H1 (cell line): Measurements from ENCODE around the gene MYO5B. TPM values are rescaled to one million over a fixed set of nuclear protein-coding genes. Genes with fewer than 3 reads are reported as not detected.

Source experiments
- CTCF ChIA-PET: fragments of 300-600 bp; sonication (Branson Sonifier 250); formaldehyde crosslinking; loops from one replicate; lab custom pipeline; 2021; ENCODE audit not compliant: partially characterized antibody; lab: Charles Lee
- POLR2A ChIA-PET: fragments of 300-600 bp; sonication (Branson Sonifier 250); formaldehyde crosslinking; loops from one replicate; lab custom pipeline; 2021; ENCODE audit warnings: inconsistent platforms; ENCODE audit not compliant: partially characterized antibody; lab: Charles Lee
- DNase-seq, 2 experiments: peaks; one replicate each; pipeline versions ENCODE4 v3.0.0 to v3.0.0-alpha.2; 2010 to 2022; ENCODE audit warnings: low spot score in 2 of 2, low read depth in 1 of 2, mixed read lengths in 1 of 2
- FAIRE-seq: peaks from 2 replicates; lab custom pipeline; 2011; peaks lifted over from hg19 to GRCh38; lab: Jason Lieb, UNC
- H2AFZ ChIP-seq: 2 replicates; pipeline ENCODE4 v1.8.1; 2012; ENCODE audit warnings: low read length, inconsistent platforms
- H2AK5ac ChIP-seq: 2 replicates; pipeline ENCODE4 v1.6.1; 2013; ENCODE audit warnings: low read depth, low read length
- H2BK120ac ChIP-seq: replicated peaks from 2 replicates; pipeline ENCODE3; 2013; ENCODE audit warnings: low read depth, low read length, inconsistent platforms
- H2BK12ac ChIP-seq: 2 replicates; pipeline ENCODE4 v1.6.1; 2013; ENCODE audit warnings: low read depth, low read length
- H2BK15ac ChIP-seq: 2 replicates; pipeline ENCODE4 v1.6.1; 2013; ENCODE audit warnings: low read length
- H2BK20ac ChIP-seq: 2 replicates; pipeline ENCODE4 v1.6.1; 2013; ENCODE audit warnings: low read length
- H2BK5ac ChIP-seq: 2 replicates; pipeline ENCODE4 v1.6.1; 2013; ENCODE audit warnings: low read depth, low read length
- H3K14ac ChIP-seq: 2 replicates; pipeline ENCODE4 v1.6.1; 2013; ENCODE audit warnings: inconsistent platforms; ENCODE audit not compliant: insufficient read length
- H3K18ac ChIP-seq: 2 replicates; pipeline ENCODE4 v1.6.1; 2013; ENCODE audit warnings: low read length; ENCODE audit errors: extremely low read depth
- H3K23ac ChIP-seq: 2 replicates; pipeline ENCODE4 v1.6.1; 2013; ENCODE audit warnings: inconsistent platforms; ENCODE audit not compliant: insufficient read length
- H3K23me2 ChIP-seq: 2 replicates; pipeline ENCODE4 v1.6.1; 2013; ENCODE audit warnings: low read depth, low read length
- H3K27ac ChIP-seq: 2 replicates; pipeline ENCODE4 v1.6.1; 2011; ENCODE audit warnings: low read depth, low read length, inconsistent platforms
- H3K27me3 ChIP-seq, 4 experiments: replicated peaks in 1 of 4; 1 replicate in 1 of 4; 2 replicates in 3 of 4; pipeline versions ENCODE4 v1.6.1 to v1.8.1; 2011 to 2013; ENCODE audit warnings: low read length in 3 of 4, mild to moderate bottlenecking in 3 of 4, inconsistent platforms in 2 of 4, mixed read lengths in 2 of 4, moderate library complexity in 1 of 4; ENCODE audit not compliant: control insufficient read depth in 3 of 4, insufficient read depth in 3 of 4; ENCODE audit errors: extremely low read depth in 1 of 4
- H3K36me3 ChIP-seq, 4 experiments: 2 replicates each; pipeline versions ENCODE4 v1.6.1 to v1.8.1; 2011 to 2013; ENCODE audit warnings: mild to moderate bottlenecking in 4 of 4, low read length in 3 of 4, moderate library complexity in 2 of 4, control low read depth in 1 of 4, inconsistent platforms in 1 of 4; ENCODE audit not compliant: insufficient read depth in 4 of 4, control insufficient read depth in 2 of 4
- H3K4ac ChIP-seq: replicated peaks from 2 replicates; pipeline ENCODE3; 2013; ENCODE audit warnings: low read length, low read depth, mixed read lengths, inconsistent platforms; ENCODE audit not compliant: insufficient read length
- H3K4me1 ChIP-seq, 4 experiments: replicated peaks in 1 of 4; 1 replicate in 1 of 4; 2 replicates in 3 of 4; pipeline versions ENCODE4 v1.6.1 to v1.8.1; 2011 to 2013; ENCODE audit warnings: low read length in 3 of 4, inconsistent platforms in 2 of 4, mixed read lengths in 1 of 4; ENCODE audit not compliant: insufficient read depth in 4 of 4, control insufficient read depth in 3 of 4
- H3K4me2 ChIP-seq, 2 experiments: 2 replicates each; pipeline versions ENCODE4 v1.6.1 to v1.8.1; 2011 to 2013; ENCODE audit warnings: low read depth in 2 of 2, low read length in 2 of 2, control low read depth in 1 of 2, inconsistent platforms in 1 of 2, mild to moderate bottlenecking in 1 of 2; ENCODE audit not compliant: insufficient read depth in 1 of 2
- H3K4me3 ChIP-seq, 4 experiments: fragments of 200-600, 300-600 bp in 1 of 4; sonication (generic), shearing (Covaris generic), sonication (Bioruptor Twin) in 1 of 4; 2 replicates each; pipeline versions ENCODE4 v1.5.1 to v1.8.1; 2011 to 2016; ENCODE audit warnings: low read length in 4 of 4, low read depth in 3 of 4, control low read depth in 2 of 4, inconsistent platforms in 2 of 4, mild to moderate bottlenecking in 2 of 4, mixed read lengths in 1 of 4, moderate library complexity in 1 of 4; ENCODE audit not compliant: insufficient read depth in 2 of 4; ENCODE audit errors: extremely low read depth in 1 of 4
- H3K56ac ChIP-seq: replicated peaks from 2 replicates; pipeline ENCODE3; 2013; ENCODE audit warnings: low read depth, mild to moderate bottlenecking, mixed read lengths, low read length, inconsistent platforms; ENCODE audit not compliant: insufficient read length
- H3K79me1 ChIP-seq: 2 replicates; pipeline ENCODE4 v1.6.1; 2013; ENCODE audit warnings: low read depth, low read length, control low read depth
- H3K79me2 ChIP-seq, 2 experiments: 2 replicates each; pipeline versions ENCODE4 v1.6.1 to v1.8.1; 2012 to 2013; ENCODE audit warnings: low read length in 2 of 2, mild to moderate bottlenecking in 2 of 2, inconsistent platforms in 1 of 2; ENCODE audit not compliant: insufficient read depth in 2 of 2, control insufficient read depth in 1 of 2
- H3K9ac ChIP-seq, 4 experiments: replicated peaks in 1 of 4; 1 replicate in 1 of 4; 2 replicates in 3 of 4; pipeline versions ENCODE4 v1.6.1 to v1.8.1; 2011 to 2013; ENCODE audit warnings: low read depth in 3 of 4, low read length in 3 of 4, control low read depth in 2 of 4, mild to moderate bottlenecking in 2 of 4, moderate library complexity in 2 of 4, inconsistent platforms in 1 of 4; ENCODE audit errors: extremely low read depth in 1 of 4
- H3K9me3 ChIP-seq, 2 experiments: 2 replicates each; pipeline versions ENCODE4 v1.6.1 to v1.8.1; 2012 to 2013; ENCODE audit warnings: mild to moderate bottlenecking in 2 of 2, moderate library complexity in 2 of 2, control low read depth in 1 of 2, inconsistent platforms in 1 of 2, low read depth in 1 of 2, low read length in 1 of 2, mixed read lengths in 1 of 2; ENCODE audit not compliant: insufficient read depth in 2 of 2
- H4K20me1 ChIP-seq, 2 experiments: replicated peaks in 1 of 2; 2 replicates each; pipeline versions ENCODE3 to v1.8.1; 2011 to 2013; ENCODE audit warnings: inconsistent platforms in 2 of 2, low read length in 2 of 2, mild to moderate bottlenecking in 1 of 2; ENCODE audit not compliant: insufficient read depth in 2 of 2, control insufficient read depth in 1 of 2
- H4K5ac ChIP-seq: 2 replicates; pipeline ENCODE4 v1.6.1; 2013; ENCODE audit warnings: low read length, low read depth, mixed read lengths, inconsistent platforms; ENCODE audit not compliant: insufficient read length
- H4K8ac ChIP-seq: 2 replicates; pipeline ENCODE4 v1.8.0; 2013; ENCODE audit warnings: mild to moderate bottlenecking, moderate library complexity, low read length, inconsistent platforms; ENCODE audit not compliant: insufficient read depth; ENCODE audit errors: extremely low read depth
- H4K91ac ChIP-seq: replicated peaks from 2 replicates; pipeline ENCODE3; 2013; ENCODE audit warnings: low read length, mixed read lengths, inconsistent platforms; ENCODE audit not compliant: insufficient read length
- BACH1 ChIP-seq: IDR thresholded peaks from 2 replicates; pipeline ENCODE4 v1.6.1; 2012; ENCODE audit warnings: low read length, improper control_type of control experiment
- BCL11A ChIP-seq, 2 experiments: IDR thresholded peaks; one replicate each; pipeline ENCODE4 v1.6.1; 2011; ENCODE audit warnings: low read depth in 2 of 2, low read length in 2 of 2, mild to moderate bottlenecking in 2 of 2
- EZH2 ChIP-seq: fragments of 200-600 bp; sonication (generic); IDR thresholded peaks from 2 replicates; pipeline ENCODE4 v1.7.1; 2012; ENCODE audit warnings: low read depth, mild to moderate bottlenecking, moderate library complexity, low read length, inconsistent platforms; ENCODE audit not compliant: severe bottlenecking
- MAFK ChIP-seq: IDR thresholded peaks from 2 replicates; pipeline ENCODE4 v1.6.1; 2012; ENCODE audit warnings: low read depth, mild to moderate bottlenecking, improper control_type of control experiment, low read length
- SP2 ChIP-seq: IDR thresholded peaks from 2 replicates; pipeline ENCODE4 v1.6.1; 2012; ENCODE audit warnings: mild to moderate bottlenecking, low read length, inconsistent platforms
- WGBS, 2 experiments: shearing (Covaris generic) in 1 of 2; methylation state at CpG; one replicate each; pipeline versions ENCODE4 v1.1.6 to v1.1.7; 2013 to 2015; ENCODE audit warnings: low lambda C conversion rate in 2 of 2, mixed read lengths in 2 of 2, inconsistent platforms in 1 of 2, low coverage in 1 of 2, missing lambda C conversion rate in 1 of 2; ENCODE audit not compliant: insufficient replicate concordance in 2 of 2, insufficient coverage in 1 of 2, insufficient read length in 1 of 2; ENCODE audit errors: extremely low coverage in 1 of 2, missing lambda C conversion rate in 1 of 2; 5-methylcytosine and 5-hydroxymethylcytosine counted together
- polyA plus RNA-seq, 7 experiments: library from polyadenylated mRNA; depleted of rRNA in 3 of 7; stranded (reverse) in 5 of 7; unstranded in 2 of 7; fragments of >200 nt in 5 of 7; fragments of 200-250 nt in 2 of 7; gene quantifications; 1 replicate in 5 of 7; 2 replicates in 1 of 7; 4 replicates in 1 of 7; pipeline versions ENCODE4 v1.2.1 to v1.2.3, GENCODE V29; 2011 to 2013; ENCODE audit warnings: missing spikeins in 2 of 7, mixed read lengths in 2 of 7
- total RNA-seq: library from RNA; stranded (reverse); fragmentation: NEBNext Ultra II Directional; extraction: Animal tissue kit (Norgen Biotek cat#: 25700); gene quantifications from 2 replicates; pipeline ENCODE4 v1.2.1, GENCODE V29; 2021
- TF ChIP-seq, protein P1 (sequence below): IDR thresholded peaks from 2 replicates; pipeline ENCODE4 v1.6.1; 2012; ENCODE audit warnings: inconsistent platforms

The MYO5B gene
- total and polyA plus RNA-seq, 2 of the 8 experiments (the other 6 are each of a cell fraction or from before 2014, with no cell fraction given) = 6.4 to 7.7 TPM

DNA sequence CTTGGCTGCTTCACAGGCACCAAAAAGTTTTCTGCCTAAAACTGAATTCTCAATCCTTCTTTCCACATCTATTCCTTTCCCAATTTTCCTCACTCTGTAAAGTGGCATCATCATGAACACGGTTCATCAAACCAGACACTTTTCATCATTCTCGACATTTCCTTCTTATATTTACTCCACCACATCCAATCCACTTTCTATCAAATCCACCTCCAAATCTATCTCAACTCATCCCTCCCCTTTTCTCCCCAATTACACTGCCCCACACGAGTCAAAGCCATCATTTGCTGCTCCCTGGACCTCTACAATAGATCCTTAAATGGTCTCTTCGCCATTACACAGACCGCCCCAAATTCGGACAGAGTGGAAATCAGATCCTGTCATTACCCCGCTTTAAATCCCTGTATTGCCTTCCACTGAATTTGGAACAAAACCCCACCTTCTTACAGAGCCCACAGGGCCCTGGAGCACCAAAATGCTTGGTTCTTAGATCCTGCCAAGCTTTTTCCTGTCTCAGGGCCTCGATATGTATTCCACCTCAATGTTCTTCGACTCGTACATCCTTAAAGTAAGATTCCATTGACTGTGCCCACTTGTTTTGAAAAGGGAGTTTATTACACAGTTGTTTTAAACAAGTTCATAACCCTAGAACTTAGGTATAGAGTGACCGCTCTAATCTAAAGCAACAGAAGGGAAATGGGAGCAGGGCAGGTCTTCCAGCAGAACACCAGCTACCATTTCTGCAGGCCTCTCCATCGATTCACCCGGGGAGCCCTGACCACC lies 382.5 kb downstream of the MYO5B start:
- H3K18ac ChIP-seq = 0 out of 2 replicates have a peak overlapping the region, but pooled peaks have one; percentile 38
- no peak overlapping the region for H2BK20ac ChIP-seq
- peak overlapping the region; percentile 18 for H3K14ac ChIP-seq
- TF ChIP-seq EZH2 = no peak
- TF ChIP-seq BACH1 = no peak
- TF ChIP-seq MAFK = no peak
- TF ChIP-seq, protein P1, sequence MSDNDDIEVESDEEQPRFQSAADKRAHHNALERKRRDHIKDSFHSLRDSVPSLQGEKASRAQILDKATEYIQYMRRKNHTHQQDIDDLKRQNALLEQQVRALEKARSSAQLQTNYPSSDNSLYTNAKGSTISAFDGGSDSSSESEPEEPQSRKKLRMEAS = no peak
- no peak for TF ChIP-seq SP2
- TF ChIP-seq BCL11A (IDR thresholded peaks at IDR 0.05; ENCODE audit: low read depth in 2 of 2, low read length in 2 of 2) = no peak
- TF ChIP-seq, all 59 proteins: peak for 0
- Histone ChIP-seq H3K23me2 (peaks cover 12% of the 10 kb centered on the region), H3K4me1 (peaks cover 2 to 11% (median 8%) of the 10 kb centered on the region in 4 experiments; a peak in 5 of 7 replicates), H3K36me3 (peaks cover 0 to 5% (median 2%) of the 10 kb centered on the region in 4 experiments; a peak in 2 of 8 replicates), H2BK120ac (no peak overlapping the region), H3K9ac (peak overlapping the region in 3 of 4 experiments; percentile 81 to 89 (median 86); a peak in 6 of 7 replicates), H3K4ac (no peak overlapping the region), H3K27ac (0 out of 2 replicates have a peak overlapping the region, but pooled peaks have one; percentile 94), H3K4me2 (peak overlapping the region; percentile 80 to 81), H3K79me2 (peaks cover 10 to 57% of the 10 kb centered on the region in 2 experiments; a peak in 3 of 4 replicates), H4K91ac (no peak overlapping the region), H4K8ac (peak overlapping the region; percentile 99; the same call in 1 of the 2 replicates), H3K9me3 (peaks cover 4 to 5% of the 10 kb centered on the region in 2 experiments; a peak in 2 of 4 replicates), H2AK5ac (no peak overlapping the region), H3K56ac (no peak overlapping the region), H3K4me3 (peak overlapping the region; percentile 74 to 93 (median 87)), H2BK12ac (no peak overlapping the region; the same call in 1 of the 2 replicates), H2BK15ac (no peak overlapping the region), H4K5ac (peak overlapping the region; percentile 34), H2BK5ac (peak overlapping the region; percentile 89), H3K79me1 (no peaks in the 10 kb centered on the region; the same call in 1 of the 2 replicates), H3K23ac (no peak overlapping the region), H3K27me3 (no peaks in the 10 kb centered on the region; a peak in 1 of 7 replicates), H4K20me1 (peaks cover 1% of the 10 kb centered on the region in 2 experiments), H2AFZ (no peak overlapping the region)
- DNase-seq (no peak), FAIRE-seq (no peak)
- CTCF ChIA-PET = interaction anchor here (1.1 to 1.3 kb wide), 3 partner anchors 46 to 312 kb away, joined by 3 to 4 read pairs (median 3); no protein-coding TSS in a partner anchor
- POLR2A ChIA-PET = interaction anchor here (0.7 to 3.1 kb wide), 6 partner anchors 9 to 353 kb away, joined by 3 to 10 read pairs (median 4); no protein-coding TSS in a partner anchor
- 21 to 100% methylated on average over 1 to 13 of the region's 13 CpGs for WGBS, 2 experiments
